Body of pancreas (tissue), 4 donors: Measurements from ENCODE around the gene BDNF.

Experiments
- POLR2A ChIP-seq, 3 donors: fragments of 450-650 bp; IDR thresholded peaks; one replicate each; pipeline ENCODE4 v1.6.1; 2016; ENCODE audit warnings: antibody characterized with exemption in 3 of 3, mild to moderate bottlenecking in 2 of 3
- TF ChIP-seq, protein P1 (sequence below), 7 experiments: fragments of 450-650 bp in 4 of 7; fragments of 200-600 bp in 3 of 7; sonication (generic) in 3 of 7; IDR thresholded peaks; one replicate each; pipeline ENCODE4 v1.5.1; 2016 to 2019; ENCODE audit warnings: antibody characterized with exemption in 7 of 7

DNA sequence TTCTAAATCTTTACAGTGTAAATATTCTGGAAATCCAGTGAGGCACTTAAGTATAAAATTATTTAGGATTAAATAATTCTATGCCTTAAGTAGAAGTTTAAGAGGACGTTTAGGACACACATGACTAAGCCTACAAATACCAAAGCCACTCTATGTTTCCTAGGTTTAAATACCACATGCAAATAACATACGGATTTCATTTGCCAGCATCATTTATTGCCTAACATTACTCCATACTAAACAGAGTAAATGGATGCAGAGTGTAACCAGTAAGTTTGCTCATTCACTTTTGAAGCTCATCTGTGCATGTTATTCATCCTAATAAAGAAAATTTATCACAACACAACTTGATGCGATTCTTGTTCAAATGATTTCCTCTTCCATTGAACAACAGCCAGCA is 4.1 kb downstream of the BDNF start:
- TF ChIP-seq, protein P1, sequence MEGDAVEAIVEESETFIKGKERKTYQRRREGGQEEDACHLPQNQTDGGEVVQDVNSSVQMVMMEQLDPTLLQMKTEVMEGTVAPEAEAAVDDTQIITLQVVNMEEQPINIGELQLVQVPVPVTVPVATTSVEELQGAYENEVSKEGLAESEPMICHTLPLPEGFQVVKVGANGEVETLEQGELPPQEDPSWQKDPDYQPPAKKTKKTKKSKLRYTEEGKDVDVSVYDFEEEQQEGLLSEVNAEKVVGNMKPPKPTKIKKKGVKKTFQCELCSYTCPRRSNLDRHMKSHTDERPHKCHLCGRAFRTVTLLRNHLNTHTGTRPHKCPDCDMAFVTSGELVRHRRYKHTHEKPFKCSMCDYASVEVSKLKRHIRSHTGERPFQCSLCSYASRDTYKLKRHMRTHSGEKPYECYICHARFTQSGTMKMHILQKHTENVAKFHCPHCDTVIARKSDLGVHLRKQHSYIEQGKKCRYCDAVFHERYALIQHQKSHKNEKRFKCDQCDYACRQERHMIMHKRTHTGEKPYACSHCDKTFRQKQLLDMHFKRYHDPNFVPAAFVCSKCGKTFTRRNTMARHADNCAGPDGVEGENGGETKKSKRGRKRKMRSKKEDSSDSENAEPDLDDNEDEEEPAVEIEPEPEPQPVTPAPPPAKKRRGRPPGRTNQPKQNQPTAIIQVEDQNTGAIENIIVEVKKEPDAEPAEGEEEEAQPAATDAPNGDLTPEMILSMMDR (IDR thresholded peaks at IDR 0.05), result no peak
- TF ChIP-seq POLR2A (IDR thresholded peaks at IDR 0.05), result no peak
